HG03571 (cell line): Measurements from ENCODE around the gene TRPC4.
"Not testable (repeated sequence)": the region's sequence is repeated elsewhere in the genome, so short reads cannot be mapped to it uniquely, and the experiment has no call there.

Experiments
- ATAC-seq: cut with Tn5 transposase; IDR thresholded peaks from one replicate; pipeline ENCODE4 v1.9.1; 2021; ENCODE audit not compliant: unreplicated experiment

TRPC4 gene

DNA sequence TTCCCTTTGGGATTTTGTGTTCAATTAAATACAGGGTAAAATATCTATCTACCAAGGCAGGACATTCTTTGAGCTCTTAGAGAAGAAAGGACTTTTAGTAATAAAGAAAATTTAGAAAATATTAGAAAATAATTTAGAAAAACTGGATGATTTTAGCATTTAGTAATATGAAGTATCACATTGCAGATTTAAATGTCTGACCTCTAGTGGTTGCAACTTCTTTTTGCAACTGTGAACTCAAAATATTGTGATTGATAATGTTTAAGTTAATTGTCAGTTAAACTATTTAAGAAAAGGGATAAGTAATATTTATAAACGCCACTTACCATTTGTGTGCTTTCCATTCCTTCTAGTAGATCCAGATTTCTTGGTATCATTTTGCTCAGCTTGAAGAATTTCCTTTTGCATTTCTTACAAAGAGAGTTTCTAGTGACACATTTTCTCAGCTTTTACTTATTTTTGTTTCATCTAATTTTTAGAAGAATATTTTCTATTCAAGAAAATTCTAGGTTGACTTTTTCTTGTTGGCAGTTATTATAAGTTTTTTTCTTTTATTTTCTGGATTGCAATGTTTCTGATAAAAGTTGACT is 260.7 kb downstream of the TRPC4 start:
- no peak for ATAC-seq

GRCh38 chr13:37602733-37603381 is 266.7 kb downstream of the TRPC4 start:
- no peak for ATAC-seq

GRCh38 chr13:37601648-37602440 is 267.7 kb downstream of the TRPC4 start:
- no peak for ATAC-seq

DNA sequence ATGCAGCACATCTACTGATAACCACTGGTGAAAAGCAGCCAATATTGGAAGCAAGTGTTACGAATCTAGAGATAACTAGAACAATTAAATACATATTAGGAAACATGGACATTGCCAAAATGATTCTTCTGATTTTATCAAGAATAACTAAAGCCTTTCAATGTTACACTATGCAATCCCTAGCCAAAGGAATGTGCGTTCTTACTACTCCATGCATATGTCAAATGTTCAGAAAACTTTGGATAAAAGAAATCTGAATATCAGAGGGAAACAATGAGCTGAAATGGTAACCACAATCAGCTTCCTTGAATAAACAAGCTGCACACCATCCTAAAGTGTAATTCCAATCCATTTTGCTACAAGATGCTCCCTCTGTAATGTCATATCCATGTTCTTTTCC is 270.1 kb downstream of the TRPC4 start:
- no peak for ATAC-seq

GRCh38 chr13:37598597-37598996 is 271.0 kb downstream of the TRPC4 start, which contains the start of gene POSTN:
Gene POSTN, minus strand, starts transcription at chr13:37598768. Its CDS starts 42 bp downstream, at chr13:37598726.
- no peak for ATAC-seq

DNA sequence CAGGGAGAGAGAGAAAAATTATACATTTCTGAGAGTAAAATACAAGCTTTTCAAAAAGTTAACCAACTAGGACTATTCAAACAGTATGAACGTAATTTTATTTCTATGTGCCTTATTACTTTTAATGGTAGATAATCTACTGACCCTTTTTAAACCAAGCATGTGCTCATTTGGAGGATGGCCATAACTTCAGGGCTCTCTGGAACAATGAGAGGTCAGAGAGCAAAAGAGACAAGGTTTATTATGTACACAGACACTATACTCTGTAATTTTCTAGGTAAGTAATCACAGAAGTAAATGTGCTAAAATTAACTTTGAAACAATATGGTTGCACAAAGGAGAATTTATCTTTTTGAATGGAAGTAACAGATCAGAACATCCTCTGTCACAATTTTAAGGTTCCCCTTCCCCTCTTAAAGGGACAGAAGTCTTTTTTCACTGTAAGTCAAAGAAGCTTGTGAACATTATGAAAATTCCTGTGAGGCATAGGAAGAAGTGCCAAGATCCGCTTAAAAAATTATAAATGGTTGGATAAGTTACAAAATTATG is 272.0 kb downstream of the TRPC4 start:
- no peak for ATAC-seq

DNA sequence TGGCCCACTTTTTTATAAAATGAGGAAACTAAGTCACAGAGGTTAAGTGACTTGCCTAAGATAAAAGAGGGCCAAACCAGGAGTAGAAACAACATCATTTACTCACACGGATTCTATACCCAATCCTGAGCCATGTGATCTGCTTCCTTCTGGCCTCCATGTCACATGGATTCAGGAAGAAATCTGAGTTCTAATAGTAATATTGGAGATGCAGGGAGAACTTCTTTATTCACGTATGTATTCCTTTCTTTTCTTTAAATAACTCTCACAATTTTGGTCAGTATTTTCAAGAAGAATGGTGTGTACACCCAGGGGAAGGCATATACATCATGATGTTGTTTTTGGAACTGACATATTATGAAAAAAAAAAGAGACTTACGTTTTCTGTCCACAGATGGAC is 272.8 kb downstream of the TRPC4 start:
- no peak for ATAC-seq

DNA sequence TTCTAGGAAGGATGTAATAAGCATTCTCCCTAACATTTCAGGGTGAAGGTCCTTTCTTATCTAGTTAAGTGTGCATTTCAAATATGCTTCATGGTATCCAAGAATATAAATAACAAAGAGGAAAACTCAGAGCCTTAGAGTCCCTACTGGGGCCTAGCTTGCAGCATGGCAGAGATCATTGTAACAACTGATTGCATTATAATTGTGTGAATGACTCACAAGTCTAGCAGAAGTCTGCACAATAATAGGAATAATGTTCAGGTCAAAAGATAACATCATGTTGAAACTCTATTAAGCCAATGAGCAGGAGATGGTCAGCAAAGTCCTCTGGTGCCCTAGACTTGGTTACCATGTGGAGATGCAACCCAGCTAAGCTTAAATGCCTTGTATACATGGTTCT is 274.4 kb downstream of the TRPC4 start:
- ATAC-seq = no peak

- ATAC-seq = no peak
These were observed 275.0 kb downstream of the TRPC4 start for GRCh38 chr13:37594550-37594949.

GRCh38 chr13:37589381-37589780 is 280.2 kb downstream of the TRPC4 start:
- not testable (repeated sequence) for ATAC-seq

GRCh38 chr13:37587236-37587635 is 282.3 kb downstream of the TRPC4 start:
- no peak for ATAC-seq
